Activated CD8-positive, alpha-beta memory T cell treated with anti-CD3 and anti-CD28 coated beads, Interleukin-2, amount 50 U/mL, for 1 hour (primary cell): Measurements from ENCODE around the gene ZWINT.

Experiments
- DNase-seq: peaks from one replicate; pipeline ENCODE4 v3.0.0-alpha.2; 2020; ENCODE audit errors: extremely low read depth

The ZWINT gene

GRCh38 chr10:56360967-56361612, at the start of gene ZWINT:
Gene ZWINT, minus strand, starts transcription at chr10:56361259. Its CDS starts 23 bp downstream, at chr10:56361236.
- DNase-seq = peak; percentile 79

- DNase-seq = no peak
Measured at GRCh38 chr10:56383806-56384205, 22.7 kb upstream of the ZWINT start.

- DNase-seq = no peak
Measured at GRCh38 chr10:56370217-56371113, 9.4 kb upstream of the ZWINT start.

GRCh38 chr10:56360583-56360966, 484 bp downstream of the ZWINT start:
- DNase-seq = no peak

- DNase-seq = no peak
Measured at GRCh38 chr10:56359837-56360236, 1.2 kb downstream of the ZWINT start.

- no peak for DNase-seq
Measured at GRCh38 chr10:56357018-56357417, 4.0 kb downstream of the ZWINT start.

GRCh38 chr10:56351909-56352630, 9.0 kb downstream of the ZWINT start:
- DNase-seq = no peak

- no peak for DNase-seq
Measured at GRCh38 chr10:56349611-56350010, 11.4 kb downstream of the ZWINT start.

GRCh38 chr10:56348101-56348500, 13.0 kb downstream of the ZWINT start:
- no peak for DNase-seq

GRCh38 chr10:56346845-56347415, 14.1 kb downstream of the ZWINT start:
- no peak for DNase-seq

GRCh38 chr10:56341612-56342011, 19.4 kb downstream of the ZWINT start:
- no peak for DNase-seq

- no peak for DNase-seq
Measured at GRCh38 chr10:56329961-56330360, 31.1 kb downstream of the ZWINT start.

GRCh38 chr10:56327118-56327517, 33.9 kb downstream of the ZWINT start:
- no peak for DNase-seq

GRCh38 chr10:56319386-56319785, 41.7 kb downstream of the ZWINT start:
- DNase-seq = no peak

- DNase-seq = no peak
Measured at GRCh38 chr10:56318816-56319215, 42.2 kb downstream of the ZWINT start.

- DNase-seq = no peak
Measured at GRCh38 chr10:56317603-56318002, 43.5 kb downstream of the ZWINT start.

- DNase-seq = no peak
Measured at GRCh38 chr10:56316603-56317002, 44.5 kb downstream of the ZWINT start.
